Renal cortex interstitium (tissue), 11 donors: Measurements from ENCODE around the gene DACH2. TPM values are rescaled to one million over a fixed set of nuclear protein-coding genes. Genes with fewer than 3 reads are reported as not detected.

Experiments
- DNase-seq, 11 donors: peaks; one replicate each; pipeline ENCODE4 v3.0.0-alpha.2; 2013; ENCODE audit warnings: low read depth in 9 of 11, low spot score in 4 of 11; ENCODE audit errors: extremely low read depth in 1 of 11
- polyA plus RNA-seq, 3 donors: library from polyadenylated mRNA; unstranded; fragments of 120-200 nt; gene quantifications; one replicate each; pipeline ENCODE4 v1.2.1, GENCODE V29; 2013; ENCODE audit not compliant: insufficient read length in 3 of 3

The DACH2 gene
- polyA plus RNA-seq, 3 donors, result 19.6 to 27.8 (median 25.4) TPM

DNA sequence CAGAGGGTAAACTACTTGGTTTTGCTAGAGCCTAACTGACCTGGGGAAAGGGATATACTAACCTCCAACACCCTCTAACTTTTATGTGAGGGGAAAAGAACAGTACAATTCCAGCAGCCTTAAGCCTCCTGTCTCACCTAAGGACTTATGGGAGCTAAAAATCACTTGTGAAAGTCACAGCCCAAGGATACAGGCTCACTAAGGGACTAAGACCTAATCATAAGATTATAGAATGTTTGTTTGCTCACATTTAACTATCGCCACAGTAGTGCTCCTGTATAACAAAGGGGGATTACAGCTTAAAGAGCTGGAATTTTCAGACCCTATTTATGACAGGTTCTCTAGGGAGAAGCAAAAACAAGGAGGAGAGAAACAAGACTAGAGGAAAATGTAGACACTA is 548.7 kb downstream of the DACH2 start:
- DNase-seq, result no peak

DNA sequence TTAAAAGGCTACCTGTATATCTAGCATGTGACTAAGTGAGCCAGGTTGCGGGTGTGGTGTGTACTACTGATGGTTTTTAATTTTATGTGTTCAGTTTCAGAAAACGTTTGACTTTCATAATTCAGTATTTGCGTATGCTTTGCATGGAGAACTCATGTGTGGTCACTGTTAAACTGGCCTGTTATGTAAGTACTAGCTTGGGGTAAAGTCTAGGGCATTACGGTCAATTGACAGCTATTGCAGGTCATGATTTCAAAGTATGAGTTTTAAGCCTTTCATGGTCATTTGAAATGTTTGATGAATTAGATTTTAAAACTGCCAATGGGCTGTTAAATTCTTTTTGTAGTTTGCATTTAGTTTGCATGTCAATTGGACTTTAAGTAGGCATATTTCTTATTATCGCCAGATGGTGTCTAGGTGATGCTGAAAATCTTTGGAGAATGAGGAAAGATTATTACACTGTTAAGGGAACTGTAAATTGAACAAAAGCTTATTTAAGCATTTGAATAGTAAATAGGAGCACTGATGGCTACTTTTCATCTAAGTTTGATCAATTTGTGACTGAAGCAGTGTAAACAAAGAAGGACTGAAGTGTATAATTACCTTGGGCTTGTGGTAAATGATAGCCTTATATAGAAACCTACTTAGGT is 563.4 kb downstream of the DACH2 start:
- no peak for DNase-seq

DNA sequence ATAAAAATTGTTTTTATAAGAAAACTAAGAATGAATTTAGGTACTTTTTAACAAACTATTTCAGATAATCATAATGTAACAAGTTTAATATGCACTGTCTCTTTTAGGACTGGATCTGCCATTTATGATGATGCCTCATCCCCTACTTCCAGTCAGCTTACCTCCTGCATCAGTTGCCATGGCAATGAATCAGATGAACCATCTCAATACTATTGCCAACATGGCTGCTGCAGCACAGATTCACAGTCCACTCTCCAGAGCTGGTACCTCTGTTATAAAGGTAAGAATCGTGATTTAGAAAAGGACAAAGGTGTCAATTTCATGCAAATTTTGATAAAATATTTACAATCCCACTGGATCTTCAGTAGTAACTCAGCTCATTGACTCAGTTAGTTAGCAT is 566.2 kb downstream of the DACH2 start:
- no peak for DNase-seq

DNA sequence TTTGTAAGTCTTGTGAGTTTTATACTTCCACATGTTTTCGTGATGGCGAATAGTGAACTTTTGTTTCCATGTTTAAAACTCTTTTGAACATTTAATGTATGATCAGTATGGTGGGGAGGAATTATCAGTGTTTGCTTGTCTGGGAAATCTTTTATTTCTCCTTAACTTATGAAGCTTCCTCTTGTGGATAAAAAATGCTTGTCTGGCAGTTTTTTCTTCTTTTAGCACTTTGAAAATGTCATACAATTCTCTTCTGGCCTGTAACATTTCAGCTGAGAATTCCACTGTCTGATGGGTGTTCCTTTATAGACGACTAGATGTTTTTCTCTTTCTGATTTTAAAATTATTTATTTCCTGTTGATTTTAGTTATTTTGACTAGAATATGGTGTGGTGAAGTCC is 576.0 kb downstream of the DACH2 start:
- DNase-seq, result no peak

- no peak for DNase-seq
Observed at GRCh38 chrX:86747091-86747490, 598.8 kb downstream of the DACH2 start.

GRCh38 chrX:86805241-86805640 is 657.0 kb downstream of the DACH2 start:
- DNase-seq, result no peak

DNA sequence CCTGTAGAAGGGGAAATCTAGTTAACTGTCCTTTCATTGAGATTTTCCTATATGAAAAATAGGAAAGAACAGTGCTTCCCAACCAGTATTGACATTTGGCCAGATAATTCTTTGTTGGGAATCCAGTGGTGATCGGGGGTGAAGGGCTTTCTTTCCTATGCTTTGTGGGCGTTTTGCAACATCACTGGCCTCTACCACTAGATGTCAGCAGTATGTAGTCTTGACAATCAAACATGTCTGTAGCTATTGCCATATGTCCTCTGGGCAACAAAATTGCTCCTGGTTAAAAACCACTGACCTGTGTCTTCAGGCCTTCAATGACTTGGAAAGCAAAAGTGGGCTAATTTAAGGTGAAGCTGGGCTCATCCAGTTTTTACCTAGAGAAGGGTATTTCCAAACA is 658.5 kb downstream of the DACH2 start:
- peak in 2 of 11 donors; percentile 0 to 1 for DNase-seq

DNA sequence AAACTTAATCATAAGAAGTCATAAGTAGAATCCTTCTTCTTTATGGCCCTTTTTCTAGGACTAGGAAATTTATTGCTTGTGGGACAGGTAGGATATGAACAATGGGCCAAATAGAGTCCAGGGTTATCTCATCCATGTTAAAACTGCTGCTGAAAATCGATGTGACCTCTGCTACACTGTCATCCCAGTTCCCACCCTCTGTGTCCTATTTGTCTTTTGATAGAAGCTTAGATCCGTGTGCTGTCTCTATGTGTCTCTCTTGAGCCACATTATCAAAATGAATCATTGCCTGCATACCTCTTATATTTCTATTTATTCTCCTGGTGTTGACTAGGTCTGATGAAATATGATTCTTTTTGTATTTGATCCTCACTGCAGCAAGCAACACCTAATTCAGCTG is 661.4 kb downstream of the DACH2 start:
- DNase-seq, result no peak

- DNase-seq, result no peak
Observed at GRCh38 chrX:86829786-86830185, 681.5 kb downstream of the DACH2 start.

DNA sequence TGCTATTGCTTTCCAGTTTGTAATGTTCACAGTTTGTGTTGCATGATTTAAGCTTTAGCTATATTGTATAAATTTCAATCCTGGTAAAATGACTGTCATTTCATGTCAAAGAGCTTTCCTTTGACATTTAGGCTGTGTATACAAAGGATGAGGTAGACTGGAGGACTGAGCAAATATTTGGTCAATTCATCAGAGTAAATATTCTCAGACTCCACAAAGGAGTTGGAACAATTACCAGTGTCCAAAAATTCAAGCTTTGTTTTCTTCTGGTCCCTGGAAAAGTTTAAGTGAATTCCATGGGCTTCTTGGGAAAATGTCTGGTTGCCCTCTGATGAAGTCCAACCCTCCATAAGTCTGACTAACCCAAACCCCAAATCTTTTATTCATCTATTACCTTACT is 682.4 kb downstream of the DACH2 start:
- no peak for DNase-seq

- no peak for DNase-seq
Observed at GRCh38 chrX:86845101-86845500, 696.9 kb downstream of the DACH2 start.

Other genes with a start within 250 kb of the DACH2 start
- gene CHM, start 100.9 kb upstream of the DACH2 start, polyA plus RNA-seq, result 10 to 100 TPM; 24.7 to 32.7 (median 28.5) TPM